HG03060 (cell line): ENCODE measurements around the gene OBP2A.
"Not testable (repeated sequence)": the region's sequence is repeated elsewhere in the genome, so short reads cannot be mapped to it uniquely, and the experiment has no call there.

Experiments
- ATAC-seq: cut with Tn5 transposase; IDR thresholded peaks from one replicate; pipeline ENCODE4 v1.9.1; 2021; ENCODE audit warnings: low read depth, moderate number of reproducible peaks; ENCODE audit not compliant: unreplicated experiment

Gene OBP2A

GRCh38 chr9:135545646-135546176, at the start of gene OBP2A:
Gene OBP2A, plus strand, starts transcription at chr9:135546126. Its CDS starts 55 bp downstream, at chr9:135546181.
- ATAC-seq, result not testable (repeated sequence)

GRCh38 chr9:135498381-135499126, 47.4 kb upstream of the OBP2A start:
- ATAC-seq, result no peak

- no peak for ATAC-seq
These were observed 46.4 kb upstream of the OBP2A start for GRCh38 chr9:135499326-135500070.

- no peak for ATAC-seq
These were observed 45.8 kb upstream of the OBP2A start for GRCh38 chr9:135500071-135500524.

GRCh38 chr9:135500525-135501260, 45.2 kb upstream of the OBP2A start, which contains the start of gene MRPS2:
Gene MRPS2, plus strand, starts transcription at chr9:135500682. Its CDS starts 29 bp downstream, at chr9:135500711.
- no peak for ATAC-seq

GRCh38 chr9:135501261-135502167, 44.4 kb upstream of the OBP2A start:
- ATAC-seq, result no peak

- no peak for ATAC-seq
These were observed 43.6 kb upstream of the OBP2A start for GRCh38 chr9:135502168-135502872.

GRCh38 chr9:135502873-135503321, 43.0 kb upstream of the OBP2A start:
- no peak for ATAC-seq

GRCh38 chr9:135503371-135504261, 42.3 kb upstream of the OBP2A start:
- no peak for ATAC-seq

- no peak for ATAC-seq
These were observed 41.4 kb upstream of the OBP2A start for GRCh38 chr9:135504262-135505243.

- no peak for ATAC-seq
These were observed 40.3 kb upstream of the OBP2A start for GRCh38 chr9:135505406-135506187.

GRCh38 chr9:135506327-135507103, 39.4 kb upstream of the OBP2A start:
- no peak for ATAC-seq

GRCh38 chr9:135507104-135508035, 38.6 kb upstream of the OBP2A start:
- ATAC-seq, result no peak

- ATAC-seq, result no peak
These were observed 37.6 kb upstream of the OBP2A start for GRCh38 chr9:135508211-135508820.
